Smooth muscle cell (in vitro differentiated cells): Measurements from ENCODE around the gene GVQW3. TPM values are rescaled to one million over a fixed set of nuclear protein-coding genes. Genes with fewer than 3 reads are reported as not detected.

Source experiments
- DNase-seq: peaks from one replicate; lab custom pipeline; 2025; ENCODE audit not compliant: unreplicated experiment; lab: John Stamatoyannopoulos, UW
- H2AFZ ChIP-seq: fragments of 200-600 bp; sonication (generic); 2 replicates; pipeline ENCODE4 v1.6.0; 2016; ENCODE audit warnings: antibody characterized with exemption, low read depth, mild to moderate bottlenecking
- H3F3A ChIP-seq: fragments of 200-600 bp; sonication (generic); 2 replicates; pipeline ENCODE4 v1.6.0; 2017; ENCODE audit warnings: antibody characterized with exemption, low read depth
- H3K27ac ChIP-seq: fragments of 200-600 bp; sonication (generic); 2 replicates; pipeline ENCODE4 v1.5.1; 2016; ENCODE audit warnings: low read depth, mild to moderate bottlenecking
- H3K27me3 ChIP-seq: fragments of 200-600 bp; sonication (generic); 2 replicates; pipeline ENCODE4 v1.6.1; 2016; ENCODE audit warnings: low read depth, mild to moderate bottlenecking
- H3K36me3 ChIP-seq: fragments of 200-600 bp; sonication (generic); 2 replicates; pipeline ENCODE4 v1.5.1; 2016; ENCODE audit warnings: low read depth
- H3K4me1 ChIP-seq: fragments of 200-600 bp; sonication (generic); 2 replicates; pipeline ENCODE4 v1.5.1; 2016; ENCODE audit warnings: low read depth
- H3K4me2 ChIP-seq: fragments of 200-600 bp; sonication (generic); 2 replicates; pipeline ENCODE4 v1.6.0; 2016; ENCODE audit warnings: mild to moderate bottlenecking
- H3K4me3 ChIP-seq: fragments of 200-600 bp; sonication (generic); 2 replicates; pipeline ENCODE4 v1.5.1; 2016; ENCODE audit warnings: mild to moderate bottlenecking
- H3K79me2 ChIP-seq: fragments of 200-600 bp; sonication (generic); 2 replicates; pipeline ENCODE4 v1.6.0; 2016; ENCODE audit warnings: low read depth, mild to moderate bottlenecking
- H3K9ac ChIP-seq: fragments of 200-600 bp; sonication (generic); 2 replicates; pipeline ENCODE4 v1.6.0; 2016; ENCODE audit warnings: low read depth
- H3K9me3 ChIP-seq: fragments of 200-600 bp; sonication (generic); replicated peaks from 2 replicates; pipeline ENCODE4 v1.5.1; 2016; ENCODE audit warnings: low read depth
- H4K20me1 ChIP-seq: fragments of 200-600 bp; sonication (generic); 2 replicates; pipeline ENCODE4 v1.6.0; 2016; ENCODE audit warnings: low read depth
- CTCF ChIP-seq: fragments of 200-600 bp; sonication (generic); IDR thresholded peaks from 2 replicates; pipeline ENCODE4 v1.5.1; 2017; ENCODE audit warnings: borderline replicate concordance, mild to moderate bottlenecking, antibody characterized with exemption; ENCODE audit not compliant: insufficient read depth, poor library complexity, severe bottlenecking
- WGBS: methylation state at CpG from one replicate; pipeline ENCODE4 v1.1.7; 2016; ENCODE audit warnings: low lambda C conversion rate; 5-methylcytosine and 5-hydroxymethylcytosine counted together
- polyA plus RNA-seq: library from polyadenylated mRNA; unstranded; fragments of >200 nt; fragmentation: Nextera tagmentation; extraction: Ambion mirVana; gene quantifications from 2 replicates; pipeline ENCODE4 v1.2.1, GENCODE V29; 2016
- total RNA-seq: library from RNA; depleted of rRNA; stranded (reverse); fragments of >200 nt; gene quantifications from 2 replicates; pipeline ENCODE4 v1.2.3, GENCODE V29; 2014

The GVQW3 gene
- 1.2 and 3.1 TPM in 2 replicates for total RNA-seq
- 1.9 and 2.8 TPM in 2 replicates for polyA plus RNA-seq

DNA sequence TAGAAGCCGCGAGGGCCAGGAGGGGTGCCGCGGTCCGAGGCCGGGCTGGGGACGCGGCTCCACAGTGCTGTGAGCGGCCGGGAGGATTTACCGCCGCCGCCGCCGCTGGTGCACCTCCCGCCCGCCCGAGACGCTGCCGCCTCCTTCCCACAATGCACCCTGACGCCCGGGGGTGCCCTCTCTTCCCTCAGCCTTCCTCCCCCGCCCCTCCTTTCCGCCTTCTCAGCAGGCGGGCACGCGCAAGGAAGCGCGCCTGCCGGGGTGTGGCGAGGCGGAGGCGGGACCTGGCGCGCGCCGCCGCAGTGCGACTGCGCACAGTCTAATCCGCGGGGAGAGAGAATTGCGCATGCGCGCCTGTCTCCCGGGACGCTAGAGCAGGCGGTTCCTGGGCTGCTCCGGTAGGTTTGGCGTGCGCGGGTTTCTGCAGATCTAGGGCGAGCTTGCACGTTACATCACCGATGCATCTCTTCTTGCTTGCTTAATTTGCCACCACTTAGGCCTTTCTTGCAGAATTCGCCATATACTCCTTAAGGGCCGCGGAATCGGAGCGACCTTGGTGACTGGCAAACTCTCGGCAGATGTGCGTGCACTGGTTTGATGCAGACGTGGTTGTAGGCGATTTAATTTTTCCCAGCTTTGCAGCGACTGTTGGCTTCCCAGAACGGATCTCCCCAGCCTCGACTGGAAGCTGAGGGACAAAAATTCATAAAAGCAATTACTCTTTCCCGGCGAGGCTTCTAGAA, at the start of gene GVQW3, which contains the start of gene THAP12:
TSS of gene GVQW3 (plus strand) at position 347 of the 743 bp plus-strand sequence. CDS start 506 bp downstream, outside the sequence.
TSS of gene THAP12 (minus strand) at position 156 of the 743 bp plus-strand sequence. CDS start 296 bp downstream, outside the sequence.
- H3K79me2 ChIP-seq, result peaks cover 45% of the 10 kb centered on the region
- WGBS, result 2% methylated on average over 33 of the region's 69 CpGs

DNA sequence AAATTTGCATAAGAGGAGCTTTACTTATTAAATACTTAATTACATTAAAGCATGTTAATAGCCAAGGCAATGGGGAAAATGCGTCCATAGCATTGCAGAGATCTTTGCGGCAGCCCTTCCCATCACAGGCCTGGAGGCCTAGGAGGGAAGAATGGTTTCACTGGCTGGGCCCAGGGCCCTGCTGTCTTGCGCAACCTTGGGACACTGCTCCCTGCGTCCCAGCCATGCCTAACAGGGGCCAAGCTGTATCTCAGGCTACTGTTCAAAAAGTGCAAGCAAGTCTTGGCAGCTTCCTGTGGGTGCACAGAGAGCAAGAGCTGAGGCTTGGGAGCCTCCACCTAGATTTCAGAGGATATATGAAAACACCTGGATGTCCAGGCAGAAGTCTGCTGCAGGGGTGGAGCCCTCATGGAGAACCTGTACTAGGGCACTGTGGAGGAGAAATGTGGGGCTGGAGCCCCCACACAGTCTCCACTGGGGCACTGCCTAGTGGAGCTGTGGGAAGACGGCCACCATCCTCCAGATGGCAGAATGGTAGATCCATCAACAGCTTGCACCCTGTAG, 46.2 kb upstream of the GVQW3 start:
- no peak overlapping the region for H3K9ac ChIP-seq
- no peak overlapping the region for H2AFZ ChIP-seq
- H3K4me2 ChIP-seq, result no peak overlapping the region
- H3K36me3 ChIP-seq, result no peaks in the 10 kb centered on the region
- H3K27me3 ChIP-seq, result no peaks in the 10 kb centered on the region
- 95% methylated on average over 5 of the region's 5 CpGs for WGBS
- no peaks in the 10 kb centered on the region for H3K9me3 ChIP-seq
- DNase-seq, result no peak
- TF ChIP-seq CTCF, result no peak
- no peaks in the 10 kb centered on the region for H3K4me1 ChIP-seq
- H3F3A ChIP-seq, result no peaks in the 10 kb centered on the region
- H4K20me1 ChIP-seq, result no peaks in the 10 kb centered on the region
- H3K79me2 ChIP-seq, result no peaks in the 10 kb centered on the region
- H3K4me3 ChIP-seq, result no peak overlapping the region
- H3K27ac ChIP-seq, result no peak overlapping the region

More for the DNA sequence above, at the start of gene GVQW3, which contains the start of gene THAP12:
- Histone ChIP-seq H3K4me2 (peak within 1 kb of the TSS; percentile 91), H4K20me1 (peaks cover 42% of the 10 kb centered on the region), H3K27me3 (no peaks in the 10 kb centered on the region), H3K27ac (peak within 1 kb of the TSS; percentile 51), H3F3A (peaks cover 5% of the 10 kb centered on the region), H2AFZ (peak within 1 kb of the TSS; percentile 95), H3K4me1 (peaks cover 17% of the 10 kb centered on the region), H3K9ac (peak within 1 kb of the TSS; percentile 50), H3K36me3 (no peaks in the 10 kb centered on the region), H3K9me3 (no peaks in the 10 kb centered on the region), H3K4me3 (peak within 1 kb of the TSS; percentile 79)
- TF ChIP-seq CTCF, result no peak
- peak; percentile 93 for DNase-seq

DNA sequence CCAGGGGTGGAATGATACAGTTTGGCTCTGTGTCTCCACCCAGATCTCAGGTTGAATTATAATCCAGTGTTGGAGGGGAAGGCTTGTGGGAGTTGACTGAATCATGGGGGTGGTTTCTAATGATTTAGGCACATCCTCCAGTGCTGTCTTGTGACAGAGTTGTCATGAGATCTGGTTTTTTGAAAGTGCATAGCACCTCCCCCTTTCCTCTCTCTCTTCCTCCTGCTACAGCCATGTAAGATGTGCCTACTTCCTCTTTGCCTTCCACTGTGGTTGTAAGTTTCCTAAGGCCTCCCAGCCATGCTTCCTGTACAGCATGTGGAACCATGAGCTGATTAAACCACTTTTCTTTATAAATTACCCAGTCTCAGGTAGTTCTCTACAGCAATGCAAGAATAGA, 45.3 kb upstream of the GVQW3 start:
- Histone ChIP-seq H3K27me3 (no peaks in the 10 kb centered on the region), H3K4me1 (no peaks in the 10 kb centered on the region)
- no peak for TF ChIP-seq CTCF

DNA sequence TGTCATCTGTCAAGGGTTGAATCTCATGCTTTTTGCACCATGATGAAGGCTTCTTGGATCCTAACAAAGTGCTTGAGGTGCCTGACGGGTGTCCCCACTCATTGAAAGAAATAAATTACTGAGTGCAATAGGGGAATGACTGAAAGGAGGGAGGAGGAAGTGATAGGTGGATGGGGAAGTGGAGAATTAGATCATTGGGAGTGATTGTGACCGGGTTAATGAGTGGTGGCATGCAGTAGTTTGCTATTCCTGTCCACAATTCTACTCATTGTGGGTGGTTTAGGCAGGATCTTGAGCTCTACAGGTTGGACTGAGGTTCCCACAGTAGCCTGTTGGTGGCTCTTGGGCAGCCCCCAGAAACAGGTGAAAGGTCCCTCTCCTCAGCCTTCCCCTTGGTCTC, 44.5 kb upstream of the GVQW3 start:
- no peak overlapping the region for H3K4me3 ChIP-seq
- H3K36me3 ChIP-seq, result no peaks in the 10 kb centered on the region
- no peaks in the 10 kb centered on the region for H3K9me3 ChIP-seq
- H3K79me2 ChIP-seq, result no peaks in the 10 kb centered on the region
- no peaks in the 10 kb centered on the region for H3K4me1 ChIP-seq
- TF ChIP-seq CTCF, result no peak
- H3K9ac ChIP-seq, result no peak overlapping the region
- H2AFZ ChIP-seq, result no peak overlapping the region
- H3K27ac ChIP-seq, result no peak overlapping the region
- H3K4me2 ChIP-seq, result no peak overlapping the region
- 80% methylated on average over 2 of the region's 2 CpGs for WGBS
- H4K20me1 ChIP-seq, result no peaks in the 10 kb centered on the region
- H3F3A ChIP-seq, result no peaks in the 10 kb centered on the region
- no peaks in the 10 kb centered on the region for H3K27me3 ChIP-seq
- no peak for DNase-seq

More for the DNA sequence above, 45.3 kb upstream of the GVQW3 start:
- H3K36me3 ChIP-seq, result no peaks in the 10 kb centered on the region
- no peak overlapping the region for H2AFZ ChIP-seq
- H3K79me2 ChIP-seq, result no peaks in the 10 kb centered on the region
- no peak overlapping the region for H3K4me3 ChIP-seq
- no peaks in the 10 kb centered on the region for H4K20me1 ChIP-seq
- H3K27ac ChIP-seq, result no peak overlapping the region
- no peak overlapping the region for H3K4me2 ChIP-seq
- no peak overlapping the region for H3K9ac ChIP-seq
- H3F3A ChIP-seq, result no peaks in the 10 kb centered on the region
- H3K9me3 ChIP-seq, result no peaks in the 10 kb centered on the region
- no peak for DNase-seq
